ENCODE measurements around the gene VTCN1.

GRCh38 chr1:117101334-117101733 lies 109.4 kb downstream of the VTCN1 start:
- no peak for TF ChIP-seq CTCF (IDR thresholded peaks at IDR 0.05; ENCODE audit: control extremely low read depth in 1 of 3, insufficient read depth in 1 of 3, low read depth in 1 of 3, low read length in 3 of 3)
- no peak for TF ChIP-seq BCL11A (IDR thresholded peaks at IDR 0.05; ENCODE audit: low read depth in 2 of 2, low read length in 2 of 2)
- TF ChIP-seq EZH2 (IDR thresholded peaks at IDR 0.05; ENCODE audit: low read depth, low read length, severe bottlenecking) = no peak
- no peak for TF ChIP-seq ATF2 (IDR thresholded peaks at IDR 0.05; ENCODE audit: low read length)
- no peak for TF ChIP-seq FOSL1 (IDR thresholded peaks at IDR 0.05; ENCODE audit: insufficient read depth, low read depth, low read length)
- no peak for TF ChIP-seq YY1 (IDR thresholded peaks at IDR 0.05; ENCODE audit: low read depth, low read length)
- TF ChIP-seq USF2 (IDR thresholded peaks at IDR 0.05; ENCODE audit: low read length) = no peak
- TF ChIP-seq POLR2AphosphoS5 (IDR thresholded peaks at IDR 0.05; ENCODE audit: low read depth, low read length) = no peak
- TF ChIP-seq POLR2A (IDR thresholded peaks at IDR 0.05; ENCODE audit: control extremely low read depth in 1 of 2, low read depth in 2 of 2, low read length in 2 of 2) = no peak

All from H1 (cell line).